Upper lobe of left lung (tissue), 6 donors: ENCODE results near the gene TMEM135. TPM values are rescaled to one million over a fixed set of nuclear protein-coding genes. Genes with fewer than 3 reads are reported as not detected.

Experiments
- ATAC-seq, 2 donors: fragments of 200-7000 bp; cut with Tn5 transposase; one replicate each; pipeline ENCODE4 v1.9.1; 2022; ENCODE audit warnings: mild to moderate bottlenecking in 2 of 2, moderate library complexity in 2 of 2; ENCODE audit not compliant: low FRiP score in 2 of 2
- DNase-seq, 2 donors: peaks; one replicate each; pipeline ENCODE4 v3.0.0-alpha.2; 2019 to 2020
- H3K27ac ChIP-seq, 4 donors: fragments of 200-600 bp; sonication (generic); one replicate each; pipeline ENCODE4 v1.5.1; 2016 to 2019
- H3K27me3 ChIP-seq, 4 donors: fragments of 200-600 bp; sonication (generic); one replicate each; pipeline ENCODE4 v1.5.1; 2017 to 2019
- H3K36me3 ChIP-seq, 4 donors: fragments of 200-600 bp; sonication (generic); one replicate each; pipeline ENCODE4 v1.5.1; 2016 to 2019
- H3K4me1 ChIP-seq, 4 donors: fragments of 200-600 bp; sonication (generic); one replicate each; pipeline ENCODE4 v1.5.1; 2018 to 2019
- H3K4me3 ChIP-seq, 4 donors: fragments of 200-600 bp; sonication (generic); one replicate each; pipeline ENCODE4 v1.5.1; 2017 to 2019; ENCODE audit warnings: mild to moderate bottlenecking in 2 of 4, moderate library complexity in 1 of 4
- H3K9me3 ChIP-seq, 4 donors: fragments of 200-600 bp; sonication (generic); one replicate each; pipeline ENCODE4 v1.5.1; 2018 to 2019
- CTCF ChIP-seq, 6 experiments: fragments of 450-650 bp in 4 of 6; fragments of 200-600 bp in 2 of 6; sonication (generic) in 2 of 6; IDR thresholded peaks; one replicate each; pipeline ENCODE4 v1.5.1; 2016 to 2019; ENCODE audit warnings: antibody characterized with exemption in 6 of 6
- EP300 ChIP-seq, 4 donors: sonication (generic); formaldehyde crosslinking; IDR thresholded peaks; one replicate each; pipeline ENCODE4 v1.5.1; 2017; ENCODE audit warnings: antibody characterized with exemption in 4 of 4, control low read depth in 2 of 4
- POLR2A ChIP-seq, 4 donors: fragments of 450-650 bp; IDR thresholded peaks; one replicate each; pipeline ENCODE4 v1.5.1; 2016 to 2017; ENCODE audit warnings: antibody characterized with exemption in 4 of 4, mild to moderate bottlenecking in 2 of 4
- POLR2AphosphoS5 ChIP-seq, 2 donors: sonication (generic); formaldehyde crosslinking; IDR thresholded peaks; one replicate each; pipeline ENCODE4 v1.5.1; 2017; ENCODE audit warnings: antibody characterized with exemption in 2 of 2
- WGBS, 2 donors: methylation state at CpG; one replicate each; pipeline ENCODE4 v1.1.5; 2017 to 2018; 5-methylcytosine and 5-hydroxymethylcytosine counted together
- total RNA-seq, 6 donors: library from RNA; depleted of rRNA in 4 of 6; stranded (reverse); fragments of >200 nt in 4 of 6; gene quantifications; one replicate each; pipeline versions ENCODE4 v1.1.0 to v1.2.1, GENCODE V29; 2016 to 2021
- donor health status: DM: no; HTN: no; CAD: no; lungs with moderate emphysema.
- donor health status: DM: no; HTN: yes; CAD: no; lungs with severe emphysema.

TMEM135 gene
- total RNA-seq, 6 donors from 2014 or later: 12.6 to 33.5 (median 19.1) TPM

- TF ChIP-seq POLR2A (IDR thresholded peaks at IDR 0.05): no peak
- no peak for TF ChIP-seq CTCF (IDR thresholded peaks at IDR 0.05)
- no peak for TF ChIP-seq POLR2AphosphoS5 (IDR thresholded peaks at IDR 0.05)
- no peak for TF ChIP-seq EP300 (IDR thresholded peaks at IDR 0.05)
- no peak for ATAC-seq
- no peak overlapping the region for H3K27ac ChIP-seq
- no peaks in the 10 kb centered on the region for H3K27me3 ChIP-seq
- H3K36me3 ChIP-seq: no peaks in the 10 kb centered on the region
- no peaks in the 10 kb centered on the region for H3K4me1 ChIP-seq
- H3K9me3 ChIP-seq: no peaks in the 10 kb centered on the region
- DNase-seq: no peak
- no peak overlapping the region for H3K4me3 ChIP-seq
Measured at GRCh38 chr11:87252869-87253268, 215.1 kb downstream of the TMEM135 start.

- Histone ChIP-seq H3K9me3 (no peaks in the 10 kb centered on the region), H3K27me3 (no peaks in the 10 kb centered on the region), H3K4me3 (no peak overlapping the region), H3K36me3 (no peaks in the 10 kb centered on the region), H3K4me1 (no peaks in the 10 kb centered on the region), H3K27ac (no peak overlapping the region)
- TF ChIP-seq POLR2AphosphoS5 (IDR thresholded peaks at IDR 0.05) (no peak), CTCF (IDR thresholded peaks at IDR 0.05) (no peak), POLR2A (IDR thresholded peaks at IDR 0.05) (no peak), EP300 (IDR thresholded peaks at IDR 0.05) (no peak)
- ATAC-seq: no peak
- WGBS, 2 donors: 84 to 89% methylated on average over 2 of the region's 2 CpGs
- DNase-seq: no peak
Measured at GRCh38 chr11:87254562-87254961, 216.8 kb downstream of the TMEM135 start.

- no peak for TF ChIP-seq POLR2A (IDR thresholded peaks at IDR 0.05)
- TF ChIP-seq CTCF (IDR thresholded peaks at IDR 0.05): no peak
- TF ChIP-seq POLR2AphosphoS5 (IDR thresholded peaks at IDR 0.05): no peak
- TF ChIP-seq EP300 (IDR thresholded peaks at IDR 0.05): no peak
- no peaks in the 10 kb centered on the region for H3K9me3 ChIP-seq
- ATAC-seq (no peak), DNase-seq (no peak)
- H3K4me3 ChIP-seq: no peak overlapping the region
- no peaks in the 10 kb centered on the region for H3K36me3 ChIP-seq
- H3K27ac ChIP-seq: no peak overlapping the region
- H3K27me3 ChIP-seq: no peaks in the 10 kb centered on the region
- peaks cover 0 to 3% (median 1%) of the 10 kb centered on the region in 4 donors for H3K4me1 ChIP-seq
Measured at GRCh38 chr11:87255589-87255988, 217.9 kb downstream of the TMEM135 start.

GRCh38 chr11:87256694-87257340, 219.1 kb downstream of the TMEM135 start:
- Histone ChIP-seq H3K27ac (no peak overlapping the region), H3K36me3 (no peaks in the 10 kb centered on the region), H3K9me3 (no peaks in the 10 kb centered on the region), H3K27me3 (no peaks in the 10 kb centered on the region), H3K4me3 (no peak overlapping the region), H3K4me1 (peaks cover 0 to 3% (median 1%) of the 10 kb centered on the region in 4 donors)
- TF ChIP-seq POLR2A (IDR thresholded peaks at IDR 0.05) (no peak), POLR2AphosphoS5 (IDR thresholded peaks at IDR 0.05) (no peak), EP300 (IDR thresholded peaks at IDR 0.05) (no peak), CTCF (IDR thresholded peaks at IDR 0.05) (no peak)
- 50 to 91% methylated on average over 1 of the region's 1 CpG for WGBS, 2 donors
- no peak for ATAC-seq
- no peak for DNase-seq

GRCh38 chr11:87258171-87258833, 220.6 kb downstream of the TMEM135 start:
- TF ChIP-seq POLR2A (IDR thresholded peaks at IDR 0.05): no peak
- TF ChIP-seq CTCF (IDR thresholded peaks at IDR 0.05): no peak
- WGBS, 2 donors: 0 to 22% methylated on average over 1 of the region's 1 CpG
- DNase-seq: no peak
- ATAC-seq: no peak
- no peaks in the 10 kb centered on the region for H3K36me3 ChIP-seq
- no peaks in the 10 kb centered on the region for H3K9me3 ChIP-seq
- no peak overlapping the region for H3K27ac ChIP-seq
- H3K4me1 ChIP-seq: peaks cover 0 to 7% (median 1%) of the 10 kb centered on the region in 4 donors
- H3K4me3 ChIP-seq: no peak overlapping the region
- no peaks in the 10 kb centered on the region for H3K27me3 ChIP-seq
